ENCODE data around the gene KLHDC4.

The KLHDC4 gene

GRCh38 chr16:87701505-87701921, 64.3 kb downstream of the KLHDC4 start:
- H3K4me1 ChIP-seq (ENCODE audit: insufficient read depth, poor library complexity, severe bottlenecking): no peaks in the 10 kb centered on the region
- H3K27me3 ChIP-seq (ENCODE audit: insufficient read depth, poor library complexity, severe bottlenecking): no peaks in the 10 kb centered on the region
- H3K27ac ChIP-seq (ENCODE audit: poor library complexity, severe bottlenecking): no peak overlapping the region
- DNase-seq (ENCODE audit: low spot score): no peak
- no peaks in the 10 kb centered on the region for H3K9me3 ChIP-seq (ENCODE audit: severe bottlenecking)
- H3K36me3 ChIP-seq (ENCODE audit: low read depth): peaks cover 17% of the 10 kb centered on the region; the same call in 1 of the 2 replicates
- TF ChIP-seq CTCF (IDR thresholded peaks at IDR 0.05; ENCODE audit: poor library complexity, severe bottlenecking): no peak
- no peak overlapping the region for H3K4me3 ChIP-seq (ENCODE audit: severe bottlenecking)
- no peak for ATAC-seq (ENCODE audit: low read depth)

GRCh38 chr16:87701078-87701460, 64.7 kb downstream of the KLHDC4 start:
- DNase-seq (ENCODE audit: low spot score) (no peak), ATAC-seq (ENCODE audit: low read depth) (no peak)
- peaks cover 17% of the 10 kb centered on the region; the same call in 1 of the 2 replicates for H3K36me3 ChIP-seq (ENCODE audit: low read depth)
- H3K27me3 ChIP-seq (ENCODE audit: insufficient read depth, poor library complexity, severe bottlenecking): no peaks in the 10 kb centered on the region
- no peak overlapping the region for H3K4me3 ChIP-seq (ENCODE audit: severe bottlenecking)
- no peaks in the 10 kb centered on the region for H3K9me3 ChIP-seq (ENCODE audit: severe bottlenecking)
- H3K4me1 ChIP-seq (ENCODE audit: insufficient read depth, poor library complexity, severe bottlenecking): no peaks in the 10 kb centered on the region
- TF ChIP-seq CTCF (IDR thresholded peaks at IDR 0.05; ENCODE audit: poor library complexity, severe bottlenecking): no peak
- H3K27ac ChIP-seq (ENCODE audit: poor library complexity, severe bottlenecking): no peak overlapping the region

GRCh38 chr16:87700406-87701077, 65.2 kb downstream of the KLHDC4 start:
- no peak for TF ChIP-seq CTCF (IDR thresholded peaks at IDR 0.05; ENCODE audit: poor library complexity, severe bottlenecking)
- Histone ChIP-seq H3K27ac (ENCODE audit: poor library complexity, severe bottlenecking) (no peak overlapping the region), H3K36me3 (ENCODE audit: low read depth) (peaks cover 17% of the 10 kb centered on the region; the same call in 1 of the 2 replicates), H3K27me3 (ENCODE audit: insufficient read depth, poor library complexity, severe bottlenecking) (no peaks in the 10 kb centered on the region), H3K9me3 (ENCODE audit: severe bottlenecking) (no peaks in the 10 kb centered on the region), H3K4me1 (ENCODE audit: insufficient read depth, poor library complexity, severe bottlenecking) (no peaks in the 10 kb centered on the region), H3K4me3 (ENCODE audit: severe bottlenecking) (no peak overlapping the region)
- no peak for ATAC-seq (ENCODE audit: low read depth)
- no peak for DNase-seq (ENCODE audit: low spot score)

- no peak overlapping the region for H3K27ac ChIP-seq (ENCODE audit: poor library complexity, severe bottlenecking)
- no peak for TF ChIP-seq CTCF (IDR thresholded peaks at IDR 0.05; ENCODE audit: poor library complexity, severe bottlenecking)
- H3K36me3 ChIP-seq (ENCODE audit: low read depth): peaks cover 16% of the 10 kb centered on the region; the same call in 1 of the 2 replicates
- ATAC-seq (ENCODE audit: low read depth): no peak
- no peaks in the 10 kb centered on the region for H3K9me3 ChIP-seq (ENCODE audit: severe bottlenecking)
- H3K4me3 ChIP-seq (ENCODE audit: severe bottlenecking): no peak overlapping the region
- no peaks in the 10 kb centered on the region for H3K4me1 ChIP-seq (ENCODE audit: insufficient read depth, poor library complexity, severe bottlenecking)
- DNase-seq (ENCODE audit: low spot score): no peak
- no peaks in the 10 kb centered on the region for H3K27me3 ChIP-seq (ENCODE audit: insufficient read depth, poor library complexity, severe bottlenecking)
These were observed 67.0 kb downstream of the KLHDC4 start for GRCh38 chr16:87698676-87699199.

GRCh38 chr16:87698241-87698640, 67.5 kb downstream of the KLHDC4 start:
- DNase-seq (ENCODE audit: low spot score) (no peak), ATAC-seq (ENCODE audit: low read depth) (no peak)
- H3K4me1 ChIP-seq (ENCODE audit: insufficient read depth, poor library complexity, severe bottlenecking): no peaks in the 10 kb centered on the region
- no peaks in the 10 kb centered on the region for H3K27me3 ChIP-seq (ENCODE audit: insufficient read depth, poor library complexity, severe bottlenecking)
- H3K36me3 ChIP-seq (ENCODE audit: low read depth): peaks cover 12% of the 10 kb centered on the region; the same call in 1 of the 2 replicates
- H3K4me3 ChIP-seq (ENCODE audit: severe bottlenecking): no peak overlapping the region
- no peak overlapping the region for H3K27ac ChIP-seq (ENCODE audit: poor library complexity, severe bottlenecking)
- TF ChIP-seq CTCF (IDR thresholded peaks at IDR 0.05; ENCODE audit: poor library complexity, severe bottlenecking): no peak
- no peaks in the 10 kb centered on the region for H3K9me3 ChIP-seq (ENCODE audit: severe bottlenecking)

Data from RWPE2 (cell line).